Motor neuron (in vitro differentiated cells): ENCODE results near the gene MYH14. TPM values are rescaled to one million over a fixed set of nuclear protein-coding genes. Genes with fewer than 3 reads are reported as not detected.
"Not testable (repeated sequence)": the region's sequence is repeated elsewhere in the genome, so short reads cannot be mapped to it uniquely, and the experiment has no call there.

Experiments used
- ATAC-seq, 8 experiments: fragments of 200-7000 bp; cut with Tn5 transposase; replicated peaks in 6 of 8; 2 replicates each; pipeline ENCODE4 v1.8.0; 2021; ENCODE audit warnings: mild to moderate bottlenecking in 8 of 8, moderate library complexity in 8 of 8
- H3K27ac ChIP-seq, 2 donors: fragments of 250-450 bp; sonication (Bioruptor Pico); 2 replicates each; pipeline ENCODE4 v1.9.0; 2021; ENCODE audit warnings: antibody characterized with exemption in 2 of 2, mild to moderate bottlenecking in 2 of 2, moderate library complexity in 1 of 2
- H3K4me1 ChIP-seq, 2 donors: fragments of 250-450 bp; sonication (Bioruptor Pico); replicated peaks in 1 of 2; 2 replicates each; pipeline ENCODE4 v1.6.1; 2021; ENCODE audit warnings: antibody characterized with exemption in 2 of 2, mild to moderate bottlenecking in 2 of 2, moderate library complexity in 1 of 2
- H3K4me3 ChIP-seq, 5 donors: fragments of 250-450 bp; sonication (Bioruptor Pico); 2 replicates each; pipeline ENCODE4 v1.9.0; 2021; ENCODE audit warnings: antibody characterized with exemption in 5 of 5, mild to moderate bottlenecking in 5 of 5, moderate library complexity in 4 of 5
- WGBS, 10 experiments: fragments of 450-650 bp; shearing (Covaris generic); methylation state at CpG; one replicate each; pipeline ENCODE4 v1.0.0; 2022; 5-methylcytosine and 5-hydroxymethylcytosine counted together
- in situ Hi-C, 9 experiments: fragments of 400-800 bp; cut with MboI; loops; one replicate each; pipeline ENCODE4 v1.15.0; 2021; ENCODE audit warnings: low sequenced_read_pairs in 9 of 9, low pct_unique_long_range_greater_than_20kb in 2 of 9; ENCODE audit not compliant: unreplicated experiment in 9 of 9
- total RNA-seq, 8 experiments: library from RNA; unstranded; fragments of 300-600 nt; gene quantifications; 2 replicates each; pipeline versions ENCODE4 v1.2.3 to v1.2.4, GENCODE V29; 2022

MYH14 gene
- total RNA-seq, 8 experiments from 2014 or later = 0.18 to 2.2 (median 0.54) TPM

DNA sequence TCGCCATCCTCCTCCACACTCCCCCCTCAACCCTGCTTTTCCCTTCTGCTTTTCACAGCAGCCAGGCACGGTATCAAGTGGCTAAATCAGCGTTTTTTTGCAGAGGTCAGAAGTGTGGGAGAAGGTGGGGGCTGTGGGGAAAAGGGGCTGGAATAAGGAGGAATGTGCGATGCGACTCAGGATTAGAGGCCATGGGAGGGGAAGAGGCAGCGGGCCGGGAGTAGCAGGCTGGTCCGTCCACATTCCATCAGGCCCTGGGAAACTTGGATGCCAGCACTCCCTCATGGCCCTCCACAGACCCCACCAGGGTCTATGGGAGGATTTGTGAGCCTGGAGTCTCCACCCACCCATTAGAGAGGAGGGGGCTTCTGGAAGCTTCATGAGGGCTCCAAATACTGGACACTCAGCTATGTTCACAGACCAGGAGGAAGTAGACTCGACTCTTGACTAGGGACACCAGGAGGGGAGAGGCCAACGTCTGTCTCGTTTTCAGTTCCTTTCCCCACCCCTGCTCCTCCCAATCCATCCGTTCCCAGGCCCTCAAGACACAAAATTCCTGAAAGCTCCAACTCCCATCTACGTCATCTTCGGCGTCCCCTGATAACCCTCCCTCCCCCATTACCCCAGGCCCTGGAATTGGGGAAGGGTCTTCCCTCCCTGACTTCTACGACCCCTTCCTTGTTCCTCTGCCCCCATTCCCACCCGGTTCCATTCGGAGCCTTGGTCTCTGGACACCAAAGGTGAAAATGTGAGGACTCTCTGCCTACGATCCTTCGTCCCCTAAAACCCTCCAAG lies 129.0 kb downstream of the MYH14 start:
- 0 to 40% (median 13%) methylated on average over 1 to 7 of the region's 20 CpGs; no CpG with 5 or more reads in 5 of the 10 experiments for WGBS, 10 experiments
- Histone ChIP-seq H3K4me1 (peaks cover 0 to 3% of the 10 kb centered on the region in 2 donors), H3K27ac (peak overlapping the region in 1 of 2 donors; percentile 93), H3K4me3 (peak overlapping the region in 3 of 5 donors; percentile 52 to 61 (median 58))
- in situ Hi-C loops = no loop called here
- ATAC-seq = no peak

DNA sequence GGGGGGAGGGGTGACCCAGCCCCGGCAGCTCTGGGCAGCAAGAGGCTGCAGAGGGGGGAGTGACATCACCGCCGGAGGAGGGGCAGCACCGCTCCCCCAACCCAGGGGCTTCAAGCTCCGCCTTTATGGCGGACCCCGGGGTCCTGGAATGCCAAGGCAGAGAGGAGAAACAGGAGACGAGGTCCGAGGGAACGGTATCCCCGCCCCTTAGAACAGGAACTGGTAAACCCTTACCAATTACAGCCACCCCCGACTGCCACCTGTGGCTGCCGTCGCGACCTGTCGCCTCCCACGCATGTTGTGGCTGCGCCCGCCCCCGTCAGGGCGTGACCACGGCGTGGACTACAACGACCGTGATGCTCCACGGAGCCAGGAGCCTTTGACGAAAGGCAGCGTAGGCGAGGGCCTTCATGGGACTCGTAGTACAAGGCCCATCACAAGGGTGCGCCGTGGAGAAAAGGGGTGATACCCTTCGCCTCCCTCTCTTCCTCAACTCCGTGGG lies 129.9 kb downstream of the MYH14 start:
- H3K4me3 ChIP-seq = peak overlapping the region in 3 of 5 donors; percentile 52 to 61 (median 58)
- peak overlapping the region in 1 of 2 donors; percentile 93 for H3K27ac ChIP-seq
- 0 to 100% (median 19%) methylated on average over 1 to 20 of the region's 34 CpGs; no CpG with 5 or more reads in 5 of the 10 experiments for WGBS, 10 experiments
- in situ Hi-C loops = no loop called here
- ATAC-seq = peak in 5 of 8 experiments; percentile 46 to 61 (median 57)
- peaks cover 0 to 3% of the 10 kb centered on the region in 2 donors for H3K4me1 ChIP-seq

DNA sequence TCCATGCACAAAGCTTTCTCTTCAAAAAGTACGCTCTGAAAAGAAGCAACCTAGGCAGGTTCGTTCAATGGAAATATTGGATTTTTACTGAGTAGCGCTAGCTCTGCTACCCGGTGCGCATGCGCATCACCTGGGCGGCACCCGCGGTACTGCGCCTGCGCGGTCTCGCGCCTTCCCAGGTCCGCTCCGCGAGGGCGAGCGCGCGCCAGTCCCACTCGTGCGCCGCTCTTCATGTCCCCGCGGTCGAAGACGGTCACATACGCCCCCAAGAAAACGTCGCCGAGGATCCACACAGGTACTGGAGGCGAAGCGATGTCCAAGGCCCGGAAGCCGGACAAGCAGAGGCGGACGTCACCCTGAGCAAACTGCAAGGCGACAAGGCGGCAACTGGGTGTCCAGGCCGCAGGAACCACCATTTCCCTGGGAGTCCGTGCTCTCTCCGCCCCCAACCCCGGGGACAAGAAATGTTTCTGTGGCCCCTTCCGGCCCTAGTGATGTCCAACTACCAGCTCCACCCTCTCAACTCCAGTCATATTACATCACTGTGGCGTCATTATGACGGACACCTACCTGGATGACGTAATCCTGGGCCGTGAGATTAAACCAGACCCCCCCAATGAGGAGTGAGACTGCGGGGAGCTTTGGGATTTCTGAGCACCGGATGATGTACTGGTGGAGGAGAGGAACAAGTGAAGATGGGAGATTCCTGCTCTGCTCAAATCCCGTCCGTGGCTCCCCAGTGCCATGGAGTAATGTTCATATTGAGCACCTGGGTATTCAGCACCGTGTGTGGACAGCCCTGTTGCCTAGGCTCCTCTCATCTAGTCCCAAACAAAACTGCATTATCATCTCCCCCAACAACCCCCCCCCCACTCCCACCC lies 130.6 kb downstream of the MYH14 start:
- 0 to 88% (median 52%) methylated on average over 2 to 30 of the region's 54 CpGs; no CpG with 5 or more reads in 1 of the 10 experiments for WGBS, 10 experiments
- in situ Hi-C loops = no loop called here
- peak in 5 of 8 experiments; percentile 2 to 52 (median 21) for ATAC-seq

DNA sequence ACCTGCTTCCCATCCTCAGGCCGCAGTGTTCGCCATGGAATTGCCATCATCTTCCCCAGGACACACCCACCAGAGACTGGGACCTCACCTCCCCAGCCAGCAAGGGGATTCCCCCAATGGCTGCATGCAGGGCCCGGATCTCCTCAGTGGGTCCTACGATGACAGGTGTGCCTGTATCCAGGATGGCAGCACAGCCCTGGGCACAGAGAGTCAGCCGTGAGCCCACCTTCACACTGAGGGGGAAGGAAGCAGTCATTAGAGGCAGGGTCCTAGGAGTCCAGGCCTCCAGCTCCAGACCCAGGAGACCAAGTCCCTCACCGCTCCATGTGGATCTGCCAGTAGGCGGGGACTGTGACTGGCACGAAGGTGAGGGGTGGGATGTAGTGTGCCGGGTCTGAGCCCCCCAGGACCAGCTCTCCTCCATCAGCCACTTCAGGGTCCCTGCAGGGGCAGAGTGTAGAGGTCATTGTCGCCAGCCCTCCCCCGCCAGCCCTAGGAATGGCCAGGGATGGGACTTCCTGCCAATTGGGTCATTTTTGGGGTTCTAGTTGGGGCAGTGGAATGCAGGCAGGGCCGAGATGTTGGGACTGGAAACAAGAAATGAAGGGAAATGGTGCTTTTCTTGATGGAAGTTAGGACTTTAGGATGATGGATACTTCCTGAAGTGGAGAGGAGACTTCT lies 131.5 kb downstream of the MYH14 start:
- peaks cover 0 to 3% of the 10 kb centered on the region in 2 donors for H3K4me1 ChIP-seq
- ATAC-seq = no peak
- in situ Hi-C loops = no loop called here
- H3K27ac ChIP-seq = no peak overlapping the region
- no peak overlapping the region for H3K4me3 ChIP-seq
- 13 to 94% (median 60%) methylated on average over 1 to 7 of the region's 12 CpGs; no CpG with 5 or more reads in 6 of the 10 experiments for WGBS, 10 experiments

More for the DNA sequence above, 130.6 kb downstream of the MYH14 start:
- Histone ChIP-seq H3K4me1 (peaks cover 0 to 3% of the 10 kb centered on the region in 2 donors), H3K27ac (peak overlapping the region in 1 of 2 donors; percentile 93), H3K4me3 (peak overlapping the region in 3 of 5 donors; percentile 52 to 61 (median 58))

DNA sequence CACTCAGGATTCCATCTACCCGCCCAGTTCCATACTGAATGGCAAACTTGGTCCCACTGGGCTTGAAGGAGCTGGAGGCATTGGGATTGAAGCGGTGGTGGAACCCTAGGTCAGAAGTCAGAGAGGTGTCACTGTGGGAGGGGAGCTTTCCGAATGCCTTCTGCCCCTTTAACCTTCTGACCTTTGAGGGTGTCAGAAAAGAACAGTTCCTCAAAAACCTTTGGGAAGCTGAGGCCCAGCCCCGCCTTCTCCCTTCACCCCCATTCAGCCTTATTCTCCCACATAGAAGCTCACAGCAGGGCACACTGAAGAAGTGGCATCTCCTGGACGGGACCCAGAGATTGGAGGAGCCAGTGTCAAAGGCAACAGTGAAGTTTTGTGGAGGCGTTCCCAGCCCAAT lies 133.6 kb downstream of the MYH14 start:
- H3K4me1 ChIP-seq, ATAC-seq, H3K27ac ChIP-seq, H3K4me3 ChIP-seq, in situ Hi-C loops: not testable (repeated sequence)
- 0 to 100% (median 50%) methylated on average over 1 to 2 of the region's 6 CpGs; no CpG with 5 or more reads in 3 of the 10 experiments for WGBS, 10 experiments

DNA sequence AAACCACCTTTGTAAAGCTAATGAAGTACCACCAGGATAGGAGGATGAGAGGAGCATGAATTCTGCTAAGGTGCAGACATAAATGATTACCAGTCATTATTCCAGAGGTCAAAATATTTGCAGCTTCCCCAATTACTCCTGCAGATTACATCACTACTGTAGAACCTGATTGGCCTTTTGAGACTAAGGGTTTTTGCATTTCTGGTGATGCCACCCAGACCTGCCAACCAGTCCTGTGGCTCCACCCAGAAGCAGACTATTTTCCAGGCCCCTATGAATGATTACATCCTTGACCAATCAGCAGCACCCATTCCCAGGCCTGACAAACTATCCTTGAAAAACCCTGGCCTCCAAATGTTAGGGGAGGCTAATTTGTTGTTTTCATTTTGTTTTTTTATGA lies 136.9 kb downstream of the MYH14 start:
- Histone ChIP-seq H3K4me3 (no peak overlapping the region), H3K27ac (no peak overlapping the region), H3K4me1 (no peaks in the 10 kb centered on the region)
- in situ Hi-C loops = no loop called here
- no peak for ATAC-seq

DNA sequence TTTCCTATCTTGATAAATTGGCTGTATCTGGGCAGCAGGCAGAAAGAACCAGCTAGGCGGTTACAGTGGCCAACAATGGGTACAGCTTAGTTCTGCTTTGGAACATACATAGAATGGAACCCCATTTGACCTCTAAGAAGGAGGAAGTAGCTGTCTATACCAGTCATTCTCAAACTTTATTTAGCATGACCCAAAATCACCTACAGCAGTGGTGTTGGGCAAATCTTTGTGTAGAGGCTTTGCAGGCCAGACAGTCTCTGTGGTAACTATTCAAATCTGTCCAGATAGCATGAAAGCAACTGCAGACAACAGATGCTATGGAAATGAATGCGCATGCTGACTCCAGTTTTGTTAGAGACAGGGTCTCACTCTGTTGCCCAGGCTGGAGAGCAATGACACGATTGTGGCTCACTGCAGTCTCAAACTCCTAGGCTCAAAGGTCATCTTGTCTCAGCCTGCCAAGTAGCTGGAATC lies 137.7 kb downstream of the MYH14 start:
- Histone ChIP-seq H3K4me1 (no peaks in the 10 kb centered on the region), H3K4me3 (no peak overlapping the region), H3K27ac (no peak overlapping the region)
- ATAC-seq = no peak
- WGBS, 10 experiments = 17 to 100% (median 85%) methylated on average over 1 to 3 of the region's 3 CpGs; no CpG with 5 or more reads in 2 of the 10 experiments
- in situ Hi-C loops = no loop called here

DNA sequence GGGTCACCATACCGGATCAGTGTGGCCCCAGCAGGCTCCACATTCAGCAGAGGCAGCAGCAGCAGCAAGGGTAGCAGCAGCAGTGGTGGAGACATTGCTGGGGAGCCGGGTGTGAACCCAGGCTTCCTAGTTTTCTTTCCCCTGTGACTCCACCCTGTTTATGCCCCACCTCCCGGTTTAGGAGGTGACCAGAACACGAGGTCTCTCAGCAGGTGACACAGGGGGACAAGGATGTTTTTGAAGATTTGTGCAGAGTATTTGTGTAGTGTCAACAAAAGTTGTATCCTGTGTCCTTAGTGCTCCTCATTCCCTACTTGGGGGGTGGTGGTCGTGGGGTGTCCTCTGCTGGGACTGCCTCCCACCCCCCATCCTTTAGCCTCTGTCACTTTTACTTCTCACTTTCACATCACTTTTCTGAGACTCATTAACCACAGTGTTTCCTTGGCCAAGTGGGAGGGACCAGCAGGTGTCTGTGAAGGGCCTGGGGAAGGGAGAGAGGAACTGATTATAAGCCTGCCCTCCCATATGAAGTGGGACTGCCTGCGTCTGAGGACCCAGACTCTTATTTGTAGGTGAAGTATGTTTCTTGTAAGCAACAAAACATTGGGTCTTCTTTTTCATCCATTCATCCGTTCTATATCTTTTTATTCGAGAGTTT lies 141.4 kb downstream of the MYH14 start:
- WGBS, 10 experiments = 35 to 91% (median 49%) methylated on average over 1 to 5 of the region's 8 CpGs
- Histone ChIP-seq H3K27ac (no peak overlapping the region), H3K4me3 (no peak overlapping the region), H3K4me1 (no peaks in the 10 kb centered on the region)
- ATAC-seq = no peak
- in situ Hi-C loops = no loop called here

DNA sequence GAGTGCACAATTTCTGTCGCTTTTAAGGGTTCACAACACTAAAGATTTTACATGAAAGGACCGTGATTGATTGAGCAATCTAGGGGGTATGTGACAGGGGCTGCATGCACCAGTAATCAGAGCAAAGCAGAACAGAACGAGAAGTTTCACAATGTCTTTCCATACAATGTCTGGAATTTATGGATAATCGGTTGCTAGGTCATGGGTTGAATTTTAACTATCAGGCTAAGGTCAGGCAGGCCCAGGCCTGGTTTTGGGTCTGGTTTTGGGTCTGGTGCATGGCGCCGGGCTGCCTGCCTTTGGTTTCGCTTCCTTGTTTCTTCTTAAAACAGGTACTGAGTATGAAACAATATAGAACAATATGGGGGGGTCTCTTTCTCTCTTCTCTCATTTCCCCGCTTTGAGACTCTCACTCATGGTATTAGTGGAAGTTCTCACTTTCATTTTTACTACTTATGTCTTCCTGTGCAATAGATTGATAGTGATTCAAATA lies 143.7 kb downstream of the MYH14 start:
- H3K27ac ChIP-seq, ATAC-seq, H3K4me3 ChIP-seq, in situ Hi-C loops, H3K4me1 ChIP-seq: not testable (repeated sequence)
- 31 to 79% (median 65%) methylated on average over 1 to 8 of the region's 8 CpGs; no CpG with 5 or more reads in 1 of the 10 experiments for WGBS, 10 experiments

DNA sequence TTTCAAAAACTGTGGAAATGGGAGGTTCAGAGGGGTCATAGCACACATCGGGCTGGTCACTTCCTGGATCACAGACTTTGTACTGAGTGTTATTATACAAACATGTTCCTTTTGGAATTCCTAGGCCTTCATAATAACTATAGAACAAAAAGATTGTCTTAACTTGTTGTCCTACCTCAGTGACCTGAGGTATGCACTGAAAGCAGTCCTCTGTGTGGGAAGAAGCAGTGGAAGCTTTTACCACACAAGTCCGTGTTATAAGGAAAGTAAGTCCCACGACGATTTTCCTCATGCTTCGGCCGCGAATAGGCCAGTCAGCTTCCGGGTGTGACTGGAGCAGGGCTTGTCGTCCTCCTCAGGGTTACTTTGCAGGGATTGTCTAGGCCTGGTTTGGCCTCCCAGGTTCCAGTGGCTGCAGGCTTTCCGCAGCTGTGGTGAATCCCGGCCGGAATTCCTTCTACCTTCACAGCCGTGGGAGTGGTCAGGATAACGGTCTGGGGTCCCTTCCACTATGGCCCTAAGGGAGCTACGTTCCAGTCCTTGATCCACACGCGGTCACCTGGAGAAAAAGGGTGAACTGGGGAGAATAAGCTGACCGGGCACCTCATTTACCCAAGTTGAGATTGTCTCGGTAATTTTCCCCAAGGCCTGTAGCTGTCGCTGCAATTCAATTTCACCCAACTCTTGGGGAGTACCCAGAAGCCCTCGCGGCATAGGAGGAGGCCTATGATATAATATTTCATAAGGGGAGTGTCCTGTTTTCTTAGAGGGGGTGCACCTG lies 146.0 kb downstream of the MYH14 start:
- H3K4me3 ChIP-seq = no peak overlapping the region
- no peak for ATAC-seq
- WGBS, 10 experiments = 40 to 100% (median 77%) methylated on average over 1 to 13 of the region's 22 CpGs; no CpG with 5 or more reads in 2 of the 10 experiments
- H3K4me1 ChIP-seq = no peaks in the 10 kb centered on the region
- in situ Hi-C loops = loop anchor here in 8 of 9 experiments (25.0 kb wide), 5 partner anchors 113 to 588 kb away; partner anchors contain the start of genes ACP4 (in 5 of the 8) and KLK4 (in 2 of the 8)
- H3K27ac ChIP-seq = no peak overlapping the region

DNA sequence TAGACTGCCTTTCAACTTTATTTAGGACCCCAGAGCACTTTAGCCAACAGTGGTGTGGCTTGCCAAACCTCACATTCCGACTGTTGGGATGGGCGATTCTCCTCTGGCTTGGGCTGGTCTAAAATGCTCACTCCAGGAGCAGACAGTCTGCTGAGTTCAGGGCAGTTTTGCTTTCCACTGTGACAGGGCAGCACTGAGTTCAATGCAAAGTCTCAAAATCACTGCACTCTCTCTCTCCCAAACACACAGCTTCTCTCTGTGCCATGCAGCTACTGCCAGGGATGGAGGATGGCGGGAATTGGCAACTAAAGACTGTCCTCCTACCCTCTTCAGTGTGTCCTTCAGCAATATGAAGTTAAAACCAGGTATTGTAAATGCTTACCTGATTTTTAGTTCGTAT lies 148.8 kb downstream of the MYH14 start:
- H3K27ac ChIP-seq = no peak overlapping the region
- in situ Hi-C loops = loop anchor here in 8 of 9 experiments (25.0 kb wide), 5 partner anchors 110 to 585 kb away; partner anchors contain the start of genes ACP4 (in 5 of the 8) and KLK4 (in 2 of the 8)
- 0 to 80% (median 47%) methylated on average over 1 to 4 of the region's 4 CpGs; no CpG with 5 or more reads in 1 of the 10 experiments for WGBS, 10 experiments
- no peak overlapping the region for H3K4me3 ChIP-seq
- peaks cover 0 to 1% of the 10 kb centered on the region in 2 donors for H3K4me1 ChIP-seq
- ATAC-seq = peak in 1 of 8 experiments; percentile 32
